Thyroid gland (tissue), 4 donors: ENCODE data around the gene CDH2.

Source experiments
- POLR2A ChIP-seq, 2 donors: fragments of 450-650 bp; IDR thresholded peaks; one replicate each; pipeline ENCODE4 v1.6.1; 2017; ENCODE audit warnings: antibody characterized with exemption in 2 of 2, mild to moderate bottlenecking in 2 of 2, moderate library complexity in 1 of 2
- TF ChIP-seq, protein P1 (sequence below), 6 experiments: fragments of 200-600 bp in 3 of 6; fragments of 450-650 bp in 3 of 6; sonication (generic) in 3 of 6; IDR thresholded peaks; one replicate each; pipeline ENCODE4 v1.5.1; 2016 to 2019; ENCODE audit warnings: antibody characterized with exemption in 6 of 6, mild to moderate bottlenecking in 2 of 6, inconsistent platforms in 1 of 6, moderate library complexity in 1 of 6

DNA sequence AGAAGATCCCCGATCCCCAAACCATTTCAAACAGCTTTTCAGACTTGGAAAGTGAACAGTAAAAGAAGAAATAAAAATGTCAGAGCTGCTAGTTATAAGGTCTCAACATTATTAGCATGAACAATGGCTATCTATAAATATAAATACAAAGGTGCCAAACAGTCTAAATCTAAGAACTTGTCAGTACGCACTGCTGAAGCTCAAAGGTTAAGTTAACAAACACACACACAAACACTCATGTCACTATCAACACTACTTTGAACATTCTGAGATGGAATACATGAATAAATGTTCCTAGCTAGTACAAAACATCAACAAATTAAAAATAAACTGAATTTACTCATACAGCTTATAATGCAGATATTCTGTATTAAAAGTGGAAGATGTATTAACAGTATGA is 108.7 kb downstream of the CDH2 start:
- no peak for TF ChIP-seq POLR2A (IDR thresholded peaks at IDR 0.05)
- TF ChIP-seq, protein P1, sequence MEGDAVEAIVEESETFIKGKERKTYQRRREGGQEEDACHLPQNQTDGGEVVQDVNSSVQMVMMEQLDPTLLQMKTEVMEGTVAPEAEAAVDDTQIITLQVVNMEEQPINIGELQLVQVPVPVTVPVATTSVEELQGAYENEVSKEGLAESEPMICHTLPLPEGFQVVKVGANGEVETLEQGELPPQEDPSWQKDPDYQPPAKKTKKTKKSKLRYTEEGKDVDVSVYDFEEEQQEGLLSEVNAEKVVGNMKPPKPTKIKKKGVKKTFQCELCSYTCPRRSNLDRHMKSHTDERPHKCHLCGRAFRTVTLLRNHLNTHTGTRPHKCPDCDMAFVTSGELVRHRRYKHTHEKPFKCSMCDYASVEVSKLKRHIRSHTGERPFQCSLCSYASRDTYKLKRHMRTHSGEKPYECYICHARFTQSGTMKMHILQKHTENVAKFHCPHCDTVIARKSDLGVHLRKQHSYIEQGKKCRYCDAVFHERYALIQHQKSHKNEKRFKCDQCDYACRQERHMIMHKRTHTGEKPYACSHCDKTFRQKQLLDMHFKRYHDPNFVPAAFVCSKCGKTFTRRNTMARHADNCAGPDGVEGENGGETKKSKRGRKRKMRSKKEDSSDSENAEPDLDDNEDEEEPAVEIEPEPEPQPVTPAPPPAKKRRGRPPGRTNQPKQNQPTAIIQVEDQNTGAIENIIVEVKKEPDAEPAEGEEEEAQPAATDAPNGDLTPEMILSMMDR (IDR thresholded peaks at IDR 0.05): no peak
